ENCODE data around the gene TCF20.

The TCF20 gene

DNA sequence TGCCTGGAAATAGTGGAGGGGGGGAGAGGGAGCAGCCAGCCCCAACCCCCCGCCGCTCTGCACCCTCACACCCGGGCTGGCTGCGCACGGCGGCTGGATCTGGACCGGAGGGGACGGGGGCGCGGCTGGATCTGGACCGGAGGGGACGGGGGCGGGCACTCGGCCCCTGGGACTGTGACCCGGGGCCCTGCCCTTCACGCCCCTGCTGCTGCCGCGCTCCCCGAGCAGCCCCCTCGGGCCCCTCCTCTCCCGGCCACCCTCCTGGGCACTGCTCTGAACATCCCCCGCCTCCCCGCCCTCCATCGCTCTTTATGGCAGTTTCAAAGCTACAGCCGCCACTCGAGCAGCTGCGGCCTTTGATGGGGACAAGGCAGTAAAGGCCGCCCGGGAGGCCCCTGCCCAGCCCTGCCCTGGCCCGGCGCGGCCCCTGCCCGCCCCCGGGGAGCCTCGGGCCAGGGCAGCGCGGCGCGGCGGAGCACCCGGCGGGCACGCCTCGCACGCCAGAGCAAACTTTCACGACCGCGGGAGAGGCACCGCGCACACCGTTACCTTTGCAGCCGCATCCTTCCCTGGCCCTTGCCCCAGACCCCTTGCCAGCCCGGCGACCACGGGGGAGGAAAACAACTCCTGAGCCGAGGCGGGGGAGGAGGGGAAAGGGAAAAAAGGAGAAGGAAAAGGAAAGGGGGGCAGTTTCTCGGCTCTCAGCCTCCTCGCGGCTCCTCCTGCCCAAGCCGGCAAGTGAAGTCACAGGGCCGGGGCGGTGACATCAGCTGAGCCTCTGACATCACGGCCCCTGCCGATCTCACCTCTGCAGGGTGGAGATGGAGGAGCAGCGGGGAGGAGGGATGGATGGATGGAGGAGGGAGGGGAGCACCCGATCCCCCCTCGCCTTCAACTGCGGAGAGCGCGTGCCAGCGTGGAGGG lies 13.1 kb upstream of the TCF20 start:
- in situ Hi-C loops (cut with HindIII; ENCODE audit: low sequenced_read_pairs), result no loop called here

DNA sequence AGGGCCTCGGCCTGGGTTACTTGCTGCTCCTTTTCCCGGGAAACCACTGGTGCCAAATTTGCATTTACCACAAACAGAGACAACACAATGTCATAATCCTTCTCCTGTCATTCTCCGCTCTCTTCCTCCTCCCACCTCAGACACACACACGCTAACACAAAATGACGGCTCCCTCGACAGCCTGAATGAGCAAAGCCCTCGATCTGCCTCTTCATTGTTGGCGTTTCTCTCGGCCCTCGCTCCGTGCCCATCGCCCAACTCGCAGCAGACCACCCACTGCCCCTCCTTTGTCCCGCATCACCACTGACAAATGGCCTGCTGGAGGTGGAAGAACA lies 12.5 kb upstream of the TCF20 start:
- in situ Hi-C loops (cut with HindIII; ENCODE audit: low sequenced_read_pairs), result no loop called here

DNA sequence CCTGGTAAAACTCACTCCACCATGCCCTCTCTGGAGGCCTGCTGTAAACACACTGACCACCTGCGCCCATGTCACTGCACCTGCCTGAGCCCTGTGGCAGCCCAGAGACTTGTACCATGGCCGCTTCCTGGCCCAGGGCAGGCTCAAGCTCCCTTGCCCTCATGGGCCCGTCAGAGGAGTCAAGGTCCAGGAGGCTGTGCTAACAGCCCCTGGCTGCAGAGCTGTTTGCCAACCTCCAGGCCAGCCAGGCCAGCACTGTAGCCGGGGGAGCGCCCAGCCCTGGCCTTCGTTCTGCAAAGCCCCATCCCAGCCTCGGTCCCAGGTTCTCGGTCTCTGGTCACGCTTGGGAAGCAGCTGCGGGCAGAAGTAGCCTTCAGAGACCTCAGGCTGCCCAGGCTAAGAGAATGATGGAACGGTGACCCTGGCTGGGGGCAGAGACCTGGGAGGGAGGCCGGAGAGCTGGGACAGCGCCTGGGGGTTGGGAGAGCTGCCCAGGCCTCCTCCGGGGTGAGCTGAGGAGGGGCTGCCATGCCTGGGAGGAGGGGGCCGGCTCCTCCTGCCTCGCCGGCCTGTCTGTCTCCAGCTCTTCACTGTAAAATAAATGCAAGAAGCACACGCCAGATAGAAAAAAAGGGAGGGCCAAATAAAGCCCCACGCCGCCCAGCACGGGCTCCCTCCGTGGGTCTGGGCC lies 11.9 kb upstream of the TCF20 start:
- in situ Hi-C loops (cut with HindIII; ENCODE audit: low sequenced_read_pairs), result no loop called here

DNA sequence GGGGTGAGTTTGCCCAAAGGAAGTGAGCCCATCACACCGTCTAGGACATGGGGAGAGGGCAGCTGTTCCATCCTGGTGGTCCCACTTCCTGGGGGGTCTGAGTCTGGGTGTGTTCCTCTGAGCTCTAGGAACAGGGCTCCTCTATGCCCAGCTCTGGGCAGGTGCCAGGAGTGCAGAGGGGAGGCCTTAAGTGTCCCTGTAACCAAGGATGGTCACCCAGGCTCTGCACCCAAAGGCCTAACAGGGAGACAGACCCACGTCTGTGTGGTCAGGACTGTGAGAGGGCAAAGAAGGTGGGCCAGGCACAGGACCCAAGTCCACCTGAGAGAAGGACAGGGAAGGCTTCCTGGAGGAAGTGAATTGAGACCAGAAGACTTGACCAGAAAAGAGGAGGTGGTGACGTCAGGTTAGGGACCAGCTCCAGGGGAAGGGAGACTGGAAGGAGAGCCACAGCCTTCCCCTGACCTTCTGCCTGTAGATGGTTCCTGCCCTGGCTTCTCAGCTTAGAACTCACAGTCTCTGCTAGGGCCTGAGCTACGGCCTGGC lies 11.3 kb upstream of the TCF20 start:
- in situ Hi-C loops (cut with HindIII; ENCODE audit: low sequenced_read_pairs), result no loop called here

DNA sequence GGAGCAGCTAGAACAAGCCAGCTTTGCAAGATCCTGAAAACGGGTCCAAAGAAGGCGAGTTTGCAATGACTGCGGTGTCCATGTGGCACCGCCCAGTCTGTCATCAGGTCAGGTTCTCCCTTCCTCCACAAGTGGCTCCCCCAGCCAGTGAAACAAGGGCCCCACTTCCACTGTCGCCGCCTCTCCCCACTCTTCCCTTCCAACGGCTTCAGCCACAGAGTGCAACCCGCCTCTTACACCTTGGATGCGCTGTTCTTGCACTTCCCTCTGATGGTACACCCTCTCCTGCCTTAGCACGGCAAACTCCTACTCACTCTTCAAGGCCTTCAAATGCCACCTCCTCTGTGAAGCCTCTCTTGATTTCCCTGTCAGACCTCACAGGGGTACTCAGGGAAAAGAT lies 10.8 kb upstream of the TCF20 start:
- in situ Hi-C loops (cut with HindIII; ENCODE audit: low sequenced_read_pairs), result no loop called here

DNA sequence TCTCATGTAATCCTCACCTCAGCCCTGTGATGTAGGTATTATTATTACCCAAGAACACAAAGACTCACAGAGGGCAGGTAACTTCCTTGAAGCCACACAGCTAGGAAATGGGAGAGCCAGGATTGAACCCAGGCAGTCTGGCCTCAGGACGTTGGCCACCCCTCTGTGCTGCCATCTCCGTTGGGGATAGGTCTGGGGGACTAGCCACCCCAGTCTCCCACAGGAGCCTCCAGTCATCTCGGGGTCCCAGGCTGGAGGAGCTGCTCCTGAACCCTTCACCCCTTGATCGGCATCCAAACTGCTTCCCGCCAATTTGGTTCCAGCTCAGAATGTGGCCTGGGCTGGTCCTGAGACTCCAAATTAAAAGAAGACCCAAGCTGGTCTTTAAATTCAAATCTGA lies 10.4 kb upstream of the TCF20 start:
- in situ Hi-C loops (cut with HindIII; ENCODE audit: low sequenced_read_pairs), result no loop called here

DNA sequence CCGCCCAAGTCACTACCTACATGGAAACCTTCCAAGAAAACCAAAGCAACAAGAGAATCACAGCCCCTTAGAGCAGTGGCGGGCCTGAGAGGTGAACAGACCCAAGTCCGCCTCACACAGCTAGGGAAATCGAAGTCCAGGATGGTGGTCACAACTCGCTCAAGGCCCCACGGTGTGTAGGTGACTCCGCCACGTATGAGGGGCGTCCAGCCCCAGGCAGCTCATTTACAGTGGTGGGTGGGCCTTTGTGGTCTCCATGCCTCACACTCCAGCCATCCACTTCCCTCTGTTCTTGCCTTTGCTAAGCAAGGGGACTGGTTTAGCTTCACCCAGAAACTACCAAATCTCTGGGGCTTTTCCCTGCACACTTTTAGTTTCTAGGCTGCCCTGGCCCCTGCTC lies 9.7 kb upstream of the TCF20 start:
- in situ Hi-C loops (cut with HindIII; ENCODE audit: low sequenced_read_pairs), result no loop called here

DNA sequence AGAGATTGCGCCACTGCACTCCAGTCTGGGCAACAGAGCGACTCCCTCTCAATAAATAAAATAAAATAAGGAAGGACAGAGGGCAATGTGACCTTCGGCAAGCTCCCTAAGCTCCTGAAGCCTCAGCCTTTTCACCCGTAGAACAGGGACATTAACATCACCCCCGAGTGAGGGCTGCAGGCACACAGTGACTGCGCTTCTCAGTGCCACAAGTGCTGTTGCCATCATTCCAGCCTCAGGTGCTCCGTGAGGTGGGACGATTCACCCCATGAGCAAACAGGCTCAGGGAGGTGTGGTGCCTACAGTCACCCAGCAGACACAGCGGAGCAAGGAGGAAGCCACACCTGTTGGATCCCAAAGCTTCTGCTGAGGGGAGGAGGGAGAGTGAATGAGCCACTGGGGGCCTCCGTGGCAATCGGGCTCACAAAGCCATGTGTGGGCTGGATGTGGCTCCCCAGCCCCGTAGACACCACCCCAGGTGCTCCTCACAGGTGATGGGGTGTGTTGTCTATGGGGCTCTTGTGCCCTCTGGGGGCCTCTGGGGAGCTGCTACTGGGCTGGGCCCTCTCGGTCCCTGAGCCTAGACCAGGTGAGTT lies 9.1 kb upstream of the TCF20 start:
- in situ Hi-C loops (cut with HindIII; ENCODE audit: low sequenced_read_pairs), result loop anchor here (5.0 kb wide), 1 partner anchor 53 kb away; no protein-coding TSS in a partner anchor

DNA sequence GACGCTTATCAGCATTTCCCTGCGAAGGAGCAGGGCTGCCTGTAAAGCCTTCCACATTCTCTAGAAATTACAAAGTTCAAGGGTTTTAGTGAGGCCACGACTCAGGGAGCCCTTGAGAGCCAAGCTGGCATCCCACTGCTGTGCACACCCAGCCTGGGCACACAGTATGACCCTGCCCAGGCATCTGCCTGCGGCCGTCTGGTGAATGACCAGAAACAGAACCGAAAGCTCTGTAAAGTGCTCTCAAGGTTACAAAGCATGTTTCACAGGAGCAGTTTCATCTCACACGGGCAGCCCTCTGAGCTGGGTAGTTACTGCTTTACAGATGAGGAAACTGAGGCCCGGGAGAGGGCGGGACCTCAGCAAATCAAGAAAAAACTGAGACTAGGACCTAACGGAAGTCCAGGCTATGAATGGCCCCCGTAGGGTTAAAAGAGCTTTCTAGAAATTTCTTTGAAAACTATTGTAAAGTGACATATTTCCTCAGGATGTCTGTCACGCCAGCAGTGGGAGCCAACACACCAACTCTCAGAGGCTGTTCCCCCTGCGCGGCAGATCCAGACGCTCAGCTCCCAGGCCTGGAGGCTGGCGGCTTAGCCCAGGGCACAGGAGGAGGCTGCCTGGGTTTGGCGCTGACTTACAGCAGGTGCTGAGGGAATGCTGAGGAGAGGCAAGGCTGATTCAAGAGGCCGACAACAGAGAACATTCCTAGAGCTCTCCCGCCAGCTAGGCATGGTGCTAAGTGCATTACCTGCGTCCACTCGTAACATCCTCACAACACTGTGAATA lies 7.7 kb upstream of the TCF20 start:
- in situ Hi-C loops (cut with HindIII; ENCODE audit: low sequenced_read_pairs), result loop anchor here (5.0 kb wide), 1 partner anchor 54 kb away; no protein-coding TSS in a partner anchor

DNA sequence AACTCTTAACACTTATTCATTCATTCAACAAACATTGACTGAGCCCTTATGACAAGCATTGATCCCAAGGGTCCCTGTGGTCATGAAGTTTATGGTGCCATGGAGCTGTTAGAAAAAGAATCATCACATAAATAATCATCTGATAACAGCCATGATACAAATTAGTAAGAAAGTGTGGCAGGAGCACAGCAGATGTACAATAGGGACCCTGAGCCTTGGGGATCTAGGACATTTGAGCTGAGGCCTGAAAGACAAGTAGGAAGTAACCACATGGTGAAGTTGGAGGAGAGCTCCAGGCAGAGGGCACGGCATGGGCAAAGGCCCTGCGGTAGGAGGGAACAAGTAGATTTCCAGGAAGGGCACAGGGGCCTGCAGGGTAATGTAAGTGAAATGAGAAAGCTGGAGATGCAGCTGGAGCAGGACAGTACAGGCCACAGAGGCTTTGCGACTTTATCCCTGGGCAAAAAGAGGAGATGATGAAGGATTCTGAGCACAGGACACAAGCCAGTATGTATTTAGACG lies 6.8 kb upstream of the TCF20 start:
- in situ Hi-C loops (cut with HindIII; ENCODE audit: low sequenced_read_pairs), result loop anchor here (5.0 kb wide), 1 partner anchor 55 kb away; no protein-coding TSS in a partner anchor

DNA sequence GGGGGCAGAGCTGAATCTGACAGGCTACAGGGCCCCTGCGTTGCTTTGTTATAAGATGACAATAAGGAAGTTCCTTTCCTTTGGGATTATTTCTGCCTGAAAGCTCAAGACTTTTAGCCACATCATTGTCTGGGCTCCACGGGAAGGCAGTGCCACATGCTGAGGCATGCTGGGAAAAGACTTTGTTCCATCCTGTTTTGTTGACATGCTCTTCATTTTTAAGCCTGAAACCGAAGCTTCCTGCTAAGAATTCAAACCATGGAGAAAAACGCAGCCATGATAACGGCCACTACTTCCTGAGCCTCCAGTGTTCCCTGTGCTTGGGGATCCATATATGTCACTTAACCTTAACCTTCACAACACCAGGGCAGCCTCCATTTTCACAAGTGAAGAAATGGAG lies 5.5 kb upstream of the TCF20 start:
- in situ Hi-C loops (cut with HindIII; ENCODE audit: low sequenced_read_pairs), result loop anchor here (5.0 kb wide), 1 partner anchor 56 kb away; no protein-coding TSS in a partner anchor

DNA sequence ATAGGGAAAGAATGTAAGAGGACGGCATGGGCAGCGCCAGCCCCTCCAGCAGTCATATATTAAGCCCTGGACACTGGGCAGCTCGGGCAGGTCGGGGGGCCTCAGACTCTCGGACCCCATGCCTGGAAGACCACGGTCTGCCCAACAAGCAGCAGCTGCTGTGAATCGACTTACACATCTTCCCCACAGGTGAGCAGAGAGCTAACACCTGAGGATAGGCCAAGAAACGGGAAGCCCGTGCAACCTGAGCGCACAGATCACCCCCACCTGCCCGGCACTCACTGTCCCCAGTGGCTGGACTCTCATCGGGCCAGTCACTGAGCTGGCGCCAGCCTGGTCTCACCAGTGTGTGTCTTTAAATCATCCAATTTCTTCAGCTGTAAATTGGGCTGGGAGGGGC lies 4.7 kb upstream of the TCF20 start:
- in situ Hi-C loops (cut with HindIII; ENCODE audit: low sequenced_read_pairs), result loop anchor here (5.0 kb wide), 1 partner anchor 57 kb away; no protein-coding TSS in a partner anchor

DNA sequence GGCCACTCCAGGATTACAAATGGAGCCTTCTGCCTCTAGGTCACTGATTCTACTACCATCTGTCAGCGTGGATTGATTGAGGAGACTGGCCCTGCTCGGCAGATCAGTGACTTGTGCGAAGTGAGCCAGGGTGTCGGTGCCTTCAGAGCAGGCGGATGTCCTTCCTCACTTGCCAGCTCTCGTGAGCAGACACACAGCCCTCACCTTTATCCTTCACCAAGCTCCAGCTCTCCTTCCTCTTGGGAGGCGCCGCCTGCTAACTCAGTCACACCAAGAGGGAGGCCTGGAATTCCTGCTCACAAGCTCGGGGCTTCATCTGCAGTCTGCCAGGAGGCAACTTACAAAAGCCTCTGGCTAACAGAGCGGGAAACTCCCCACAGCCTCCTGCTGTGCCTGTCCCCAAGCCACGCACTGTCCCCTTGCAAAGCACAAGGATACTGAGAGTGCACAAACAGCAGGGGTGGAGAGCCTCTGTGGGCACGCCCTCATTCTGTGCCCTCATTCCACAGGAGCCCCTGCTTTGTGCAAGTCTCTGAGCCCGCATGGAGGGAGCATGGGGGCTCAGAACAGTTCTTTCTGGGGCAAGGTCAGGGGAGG lies 3.5 kb upstream of the TCF20 start:
- in situ Hi-C loops (cut with HindIII; ENCODE audit: low sequenced_read_pairs), result no loop called here

DNA sequence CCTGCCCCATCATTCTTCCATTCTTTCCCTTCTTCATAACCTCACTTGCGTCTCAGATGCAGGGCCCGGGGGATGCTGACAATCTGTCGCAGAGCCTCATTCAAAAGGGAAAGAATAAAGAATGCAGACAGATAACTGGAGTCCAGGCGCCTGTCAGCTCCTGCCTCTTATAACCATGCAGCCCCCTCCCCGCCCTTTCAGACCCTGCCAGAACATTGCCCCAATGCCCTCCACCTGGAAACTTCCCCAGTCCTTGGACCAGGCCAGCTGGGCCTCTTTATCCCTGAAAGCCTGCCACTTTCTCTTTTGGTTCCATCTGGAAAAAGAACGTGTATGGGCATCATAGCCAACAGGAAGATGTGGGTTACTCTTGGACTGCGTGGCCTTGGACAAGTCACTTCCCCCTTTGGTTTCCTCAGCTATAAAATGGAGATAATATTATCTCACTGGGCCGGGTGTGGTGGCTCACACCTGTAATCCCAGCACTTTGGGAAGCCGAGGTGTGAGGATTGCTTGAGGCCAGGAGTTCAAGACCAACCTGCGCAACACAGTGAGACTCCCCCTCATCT lies 2.1 kb upstream of the TCF20 start:
- in situ Hi-C loops (cut with HindIII; ENCODE audit: low sequenced_read_pairs), result no loop called here

DNA sequence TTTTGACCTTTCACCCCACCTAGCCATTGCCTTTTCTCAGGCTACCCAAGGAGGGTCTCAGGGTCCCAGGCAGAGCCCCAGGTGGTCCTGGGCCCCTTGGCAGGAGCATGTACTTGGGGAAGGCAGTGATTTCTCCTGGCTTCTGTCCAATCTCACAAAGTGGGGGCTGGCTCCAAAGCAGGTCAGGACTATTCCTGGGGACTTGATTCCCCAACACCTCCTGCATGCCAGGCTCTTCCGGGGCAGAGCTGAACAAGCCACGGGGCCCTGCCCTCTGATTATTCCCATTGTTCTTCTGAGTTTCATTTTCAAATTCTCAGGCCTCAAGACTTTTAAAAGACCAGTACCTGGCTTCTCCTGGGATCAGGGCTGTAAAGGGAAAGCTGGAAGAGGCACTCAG lies 1.5 kb upstream of the TCF20 start:
- in situ Hi-C loops (cut with HindIII; ENCODE audit: low sequenced_read_pairs), result no loop called here

DNA sequence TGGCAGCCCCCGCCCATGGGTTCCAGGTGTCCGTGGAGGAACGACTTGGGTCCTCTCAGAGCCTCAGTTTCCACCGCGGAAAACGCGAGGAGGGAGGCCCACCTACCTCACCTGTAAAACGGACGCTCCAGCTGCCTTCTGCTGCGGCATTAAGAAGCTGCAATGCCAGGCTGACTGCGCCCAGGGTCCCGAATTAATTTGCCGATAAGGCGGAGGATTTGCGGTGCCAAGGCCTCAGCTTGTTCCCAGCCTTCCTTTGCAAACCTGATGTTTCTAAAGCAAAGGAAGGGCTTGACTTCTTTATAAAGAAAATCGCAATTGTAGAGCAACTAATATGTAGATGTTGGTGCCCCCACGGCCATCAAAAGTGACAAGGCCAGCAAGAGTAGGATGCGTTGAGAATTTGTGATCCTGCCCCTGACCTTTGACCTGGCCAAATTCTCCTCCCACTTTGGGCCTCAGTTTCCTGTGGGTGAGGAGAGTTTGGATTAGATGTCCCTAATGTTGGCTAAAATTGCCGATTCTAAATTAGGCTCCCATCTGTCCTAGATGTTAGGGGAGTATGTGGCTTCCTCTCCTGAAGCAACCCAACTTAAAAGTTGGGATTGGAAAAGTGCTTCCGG lies 849 bp upstream of the TCF20 start:
- in situ Hi-C loops (cut with HindIII; ENCODE audit: low sequenced_read_pairs), result no loop called here

DNA sequence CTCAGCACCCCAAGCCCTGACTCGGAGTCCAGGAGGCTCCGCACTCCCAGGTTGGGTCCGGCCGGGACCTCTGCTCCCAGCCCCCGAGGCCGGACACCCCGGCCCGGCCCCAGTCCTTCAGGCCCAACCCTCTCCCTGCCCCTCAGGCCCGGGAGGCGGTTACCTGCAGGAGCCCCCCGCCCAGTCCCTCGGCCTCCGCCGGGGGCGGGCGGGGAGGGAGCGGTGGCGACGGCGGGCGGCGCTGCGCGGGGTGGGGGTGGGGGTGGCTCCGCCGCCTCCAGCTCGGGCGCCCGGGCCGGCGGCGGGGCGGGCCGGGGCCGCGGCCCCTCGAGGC lies 310 bp downstream of the TCF20 start:
- in situ Hi-C loops (cut with HindIII; ENCODE audit: low sequenced_read_pairs), result no loop called here

DNA sequence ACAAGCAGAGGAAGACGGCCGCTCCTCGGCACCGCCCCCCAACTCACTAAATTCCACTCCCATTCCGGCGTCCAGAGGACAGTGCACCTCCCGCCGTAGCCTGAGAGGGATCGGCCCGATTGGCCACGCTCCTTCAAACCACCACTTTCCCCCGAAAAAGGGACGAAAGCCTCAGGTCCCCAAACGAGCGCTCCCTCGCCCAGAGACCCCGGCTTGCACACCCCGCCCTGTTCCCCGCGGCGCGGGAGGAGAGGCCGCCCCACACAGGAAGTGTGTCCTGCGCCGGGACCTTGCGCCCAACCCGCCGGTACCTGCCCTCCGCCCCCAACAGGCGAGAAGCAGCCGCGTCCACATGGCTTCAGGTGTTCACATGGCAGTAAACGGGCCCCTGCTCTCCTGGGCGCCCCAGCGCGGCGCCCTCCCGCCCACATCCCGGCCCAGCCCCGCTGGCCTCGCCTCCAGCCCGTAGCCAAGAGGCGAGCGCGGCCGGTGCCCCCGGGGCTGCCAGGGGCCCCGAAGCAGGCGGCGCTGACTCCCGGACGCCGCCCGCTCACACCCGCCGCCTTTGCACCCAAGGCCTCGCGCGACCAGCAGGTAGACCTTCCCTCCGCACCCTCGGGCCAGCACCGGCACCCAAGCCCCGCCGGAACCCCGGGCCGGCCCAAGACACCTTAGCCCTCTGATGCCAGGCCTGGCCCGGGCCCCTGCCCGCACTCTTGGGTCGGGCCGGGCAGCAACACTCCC lies 849 bp downstream of the TCF20 start:
- in situ Hi-C loops (cut with HindIII; ENCODE audit: low sequenced_read_pairs), result no loop called here
